GM04504 (cell line): ENCODE measurements around the gene ZNF148.

Source experiments
- DNase-seq: peaks from one replicate; pipeline ENCODE4 v3.0.0-alpha.2; 2012; ENCODE audit warnings: low read depth

ZNF148 gene

GRCh38 chr3:125332504-125332903 is 42.6 kb downstream of the ZNF148 start:
- DNase-seq = no peak

- DNase-seq = no peak
These were observed 43.9 kb downstream of the ZNF148 start for GRCh38 chr3:125331243-125331642.

- DNase-seq = no peak
These were observed 48.2 kb downstream of the ZNF148 start for GRCh38 chr3:125326957-125327356.

- DNase-seq = no peak
These were observed 49.4 kb downstream of the ZNF148 start for GRCh38 chr3:125325746-125326145.

- no peak for DNase-seq
These were observed 50.8 kb downstream of the ZNF148 start for GRCh38 chr3:125324341-125324740.

- no peak for DNase-seq
These were observed 52.2 kb downstream of the ZNF148 start for GRCh38 chr3:125322917-125323316.

- peak; percentile 84 for DNase-seq
These were observed 53.0 kb downstream of the ZNF148 start for GRCh38 chr3:125322166-125322565.

- DNase-seq = no peak
These were observed 55.4 kb downstream of the ZNF148 start for GRCh38 chr3:125319765-125320164.

GRCh38 chr3:125318871-125319270 is 56.3 kb downstream of the ZNF148 start:
- no peak for DNase-seq

GRCh38 chr3:125318167-125318865 is 56.8 kb downstream of the ZNF148 start:
- no peak for DNase-seq

GRCh38 chr3:125317761-125318160 is 57.4 kb downstream of the ZNF148 start:
- no peak for DNase-seq

- no peak for DNase-seq
These were observed 58.2 kb downstream of the ZNF148 start for GRCh38 chr3:125316949-125317348.

- DNase-seq = no peak
These were observed 58.9 kb downstream of the ZNF148 start for GRCh38 chr3:125316246-125316645.

GRCh38 chr3:125313060-125313635 is 62.0 kb downstream of the ZNF148 start:
- peak; percentile 31 for DNase-seq

GRCh38 chr3:125310623-125311081 is 64.5 kb downstream of the ZNF148 start:
- DNase-seq = no peak

- DNase-seq = no peak
These were observed 65.6 kb downstream of the ZNF148 start for GRCh38 chr3:125309476-125309875.

- no peak for DNase-seq
These were observed 68.5 kb downstream of the ZNF148 start for GRCh38 chr3:125306620-125307019.

- no peak for DNase-seq
These were observed 72.2 kb downstream of the ZNF148 start for GRCh38 chr3:125302932-125303331.

GRCh38 chr3:125300416-125300815 is 74.7 kb downstream of the ZNF148 start:
- DNase-seq = peak; percentile 67

- DNase-seq = no peak
These were observed 80.7 kb downstream of the ZNF148 start for GRCh38 chr3:125294411-125294810.

- DNase-seq = no peak
These were observed 83.1 kb downstream of the ZNF148 start for GRCh38 chr3:125292015-125292414.

GRCh38 chr3:125289429-125289981 is 85.6 kb downstream of the ZNF148 start:
- DNase-seq = no peak

- no peak for DNase-seq
These were observed 87.9 kb downstream of the ZNF148 start for GRCh38 chr3:125287248-125287647.

GRCh38 chr3:125281381-125281780 is 93.7 kb downstream of the ZNF148 start:
- DNase-seq = no peak
